ENCODE data around the gene CES4A.

Gene CES4A

DNA sequence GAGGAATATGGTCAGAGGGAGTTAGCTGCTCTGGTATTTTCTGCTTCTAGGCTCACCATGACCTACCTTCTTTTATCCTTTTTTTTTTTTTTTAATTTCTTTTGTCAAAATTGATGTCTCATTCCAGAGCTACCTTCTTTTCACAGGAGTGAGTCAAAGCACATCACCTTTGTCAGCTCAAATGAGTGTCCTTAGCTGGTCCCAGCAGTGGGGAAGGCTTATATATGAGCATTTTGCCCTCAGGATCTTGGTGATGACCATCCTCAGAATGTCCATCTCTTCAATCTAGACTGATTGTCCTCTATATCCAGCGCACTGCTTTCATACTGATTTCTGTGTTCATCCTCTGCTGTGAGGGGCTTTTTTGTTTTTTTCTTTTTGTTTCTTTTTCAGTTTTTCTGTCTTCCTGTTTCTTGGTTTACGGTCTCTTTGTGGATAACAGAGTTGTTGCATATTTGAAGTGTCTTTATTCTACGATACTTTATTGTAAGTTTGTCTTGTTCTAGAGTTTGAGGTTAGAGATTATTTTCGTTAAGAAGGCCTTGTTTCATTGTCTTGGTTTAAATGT, 65.5 kb downstream of the CES4A start:
- no peak for DNase-seq (ENCODE audit: low read depth)

DNA sequence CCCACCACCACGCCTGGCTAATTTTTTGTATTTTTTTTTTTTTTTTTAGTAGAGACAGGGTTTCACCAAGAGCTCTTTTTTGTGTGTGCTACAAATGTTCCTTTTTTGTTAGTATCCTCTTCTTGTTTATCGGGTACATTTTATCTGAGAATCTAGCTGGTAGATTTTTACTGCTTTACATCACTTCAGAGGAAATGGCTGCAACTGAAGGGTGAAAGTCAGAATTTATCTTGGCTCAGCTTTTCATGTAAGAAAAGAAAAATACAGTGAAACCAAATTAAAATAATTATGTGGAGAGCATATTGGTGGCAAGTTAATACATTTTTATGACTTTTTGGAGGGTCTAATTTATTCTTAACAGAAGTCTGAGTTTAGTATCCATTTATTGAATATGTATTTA, 66.5 kb downstream of the CES4A start:
- peak; percentile 10 for DNase-seq (ENCODE audit: low read depth)

DNA sequence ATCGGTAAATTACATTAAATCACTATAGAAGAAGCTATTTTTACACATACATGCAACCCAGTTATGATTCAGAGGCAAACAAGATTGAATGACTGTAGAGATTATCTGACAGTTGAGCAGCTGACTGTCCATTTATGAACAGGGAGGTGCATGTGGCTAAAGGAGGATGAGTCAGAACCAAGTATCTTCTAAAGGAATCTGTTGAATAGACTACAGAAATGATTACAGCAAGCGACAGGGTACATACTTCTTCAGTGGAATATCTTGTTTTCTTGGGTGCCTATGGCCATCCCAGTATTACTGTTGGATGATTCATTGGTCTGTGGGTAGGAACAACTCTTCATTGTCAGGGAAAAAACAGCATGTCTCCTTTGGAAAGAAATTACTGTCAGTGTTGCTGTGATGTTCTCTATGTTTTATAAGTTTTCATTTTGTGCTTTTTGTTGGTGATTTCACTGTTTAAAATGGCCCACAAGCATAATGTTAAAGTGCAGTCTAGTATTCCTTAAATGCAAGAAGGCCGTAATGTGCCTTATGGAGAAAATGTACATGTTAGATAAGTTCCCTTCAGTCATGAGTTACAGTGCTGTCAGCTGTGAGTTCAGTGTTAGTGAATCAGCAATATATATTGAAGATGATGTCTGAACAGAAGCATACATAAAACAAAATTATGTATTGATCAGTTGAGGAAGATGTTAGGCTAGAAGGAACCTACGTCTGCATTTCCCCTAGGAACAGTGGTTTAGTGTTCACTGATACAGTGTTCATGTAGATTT, 67.5 kb downstream of the CES4A start:
- DNase-seq (ENCODE audit: low read depth) = peak; percentile 98
